H9 (cell line): ENCODE results near the gene PEX16. TPM values are rescaled to one million over a fixed set of nuclear protein-coding genes. Genes with fewer than 3 reads are reported as not detected.

Source experiments
- DNase-seq: peaks from one replicate; pipeline ENCODE4 v3.0.0-alpha.2; 2017
- H2AFZ ChIP-seq: one replicate; pipeline ENCODE4 v1.6.1; 2013; ENCODE audit warnings: mild to moderate bottlenecking, low read length, control low read depth, moderate library complexity
- H2AK5ac ChIP-seq: 2 replicates; pipeline ENCODE4 v1.6.1; 2013; ENCODE audit warnings: low read length, control low read depth, mixed read lengths; ENCODE audit not compliant: insufficient read length
- H2BK120ac ChIP-seq: one replicate; pipeline ENCODE4 v1.6.1; 2013; ENCODE audit warnings: low read depth, mild to moderate bottlenecking, low read length, control low read depth, inconsistent platforms; ENCODE audit not compliant: poor library complexity, severe bottlenecking
- H2BK12ac ChIP-seq: 2 replicates; pipeline ENCODE4 v1.6.1; 2013; ENCODE audit warnings: low read length, control low read depth, mixed read lengths, low read depth; ENCODE audit not compliant: insufficient read length
- H2BK15ac ChIP-seq: 2 replicates; pipeline ENCODE4 v1.6.1; 2013; ENCODE audit warnings: low read depth, low read length, control low read depth
- H2BK20ac ChIP-seq: one replicate; pipeline ENCODE4 v1.6.1; 2013; ENCODE audit warnings: low read depth, mild to moderate bottlenecking, low read length, control low read depth, inconsistent platforms; ENCODE audit not compliant: poor library complexity, severe bottlenecking
- H2BK5ac ChIP-seq: 2 replicates; pipeline ENCODE4 v1.6.1; 2013; ENCODE audit warnings: low read length, control low read depth, mixed read lengths; ENCODE audit not compliant: insufficient read length
- H3K14ac ChIP-seq: 2 replicates; pipeline ENCODE4 v1.6.1; 2013; ENCODE audit warnings: low read length, control low read depth; ENCODE audit not compliant: insufficient read depth
- H3K18ac ChIP-seq: 2 replicates; pipeline ENCODE4 v1.6.1; 2013; ENCODE audit warnings: low read depth, mild to moderate bottlenecking, mixed read lengths, low read length, control low read depth; ENCODE audit not compliant: insufficient read length
- H3K23ac ChIP-seq: 2 replicates; pipeline ENCODE4 v1.6.1; 2013; ENCODE audit warnings: low read length, control low read depth, mixed read lengths, low read depth; ENCODE audit not compliant: insufficient read length
- H3K23me2 ChIP-seq: 2 replicates; pipeline ENCODE4 v1.6.1; 2013; ENCODE audit warnings: low read depth, mild to moderate bottlenecking, mixed read lengths, low read length, control low read depth; ENCODE audit not compliant: insufficient read length, poor library complexity, severe bottlenecking
- H3K27ac ChIP-seq: 2 replicates; pipeline ENCODE4 v1.5.1; 2013; ENCODE audit warnings: low read length, control low read depth, mixed read lengths, low read depth; ENCODE audit not compliant: insufficient read length
- H3K27me3 ChIP-seq: 2 replicates; pipeline ENCODE4 v1.6.1; 2013; ENCODE audit warnings: low read length, control low read depth, inconsistent platforms; ENCODE audit not compliant: insufficient read depth
- H3K4ac ChIP-seq: 2 replicates; pipeline ENCODE4 v1.6.1; 2013; ENCODE audit warnings: low read depth, mild to moderate bottlenecking, control low read depth, inconsistent platforms, low read length, moderate library complexity
- H3K4me1 ChIP-seq: 2 replicates; pipeline ENCODE4 v1.6.1; 2013; ENCODE audit warnings: low read length, control low read depth, inconsistent platforms; ENCODE audit not compliant: insufficient read depth
- H3K4me2 ChIP-seq: 2 replicates; pipeline ENCODE4 v1.6.1; 2013; ENCODE audit warnings: low read length, control low read depth, mixed read lengths; ENCODE audit not compliant: insufficient read length, insufficient read depth
- H3K56ac ChIP-seq: 2 replicates; pipeline ENCODE4 v1.6.1; 2013; ENCODE audit warnings: low read depth, mild to moderate bottlenecking, mixed read lengths, low read length, control low read depth; ENCODE audit not compliant: insufficient read length
- H3K79me1 ChIP-seq: 2 replicates; pipeline ENCODE4 v1.6.1; 2013; ENCODE audit warnings: low read depth, mild to moderate bottlenecking, moderate library complexity, low read length, control low read depth, inconsistent platforms; ENCODE audit not compliant: insufficient read depth, poor library complexity, severe bottlenecking
- H3K79me2 ChIP-seq: 2 replicates; pipeline ENCODE4 v1.6.1; 2013; ENCODE audit warnings: low read length, control low read depth, inconsistent platforms; ENCODE audit not compliant: insufficient read depth
- H3K9ac ChIP-seq: 2 replicates; pipeline ENCODE4 v1.6.1; 2013; ENCODE audit warnings: low read length, control low read depth, mixed read lengths; ENCODE audit not compliant: insufficient read length; ENCODE audit errors: extremely low read depth
- H3K9me3 ChIP-seq: one replicate; pipeline ENCODE4 v1.6.1; 2013; ENCODE audit warnings: low read depth, low read length, inconsistent platforms; ENCODE audit not compliant: control insufficient read depth
- H3T11ph ChIP-seq: one replicate; pipeline ENCODE4 v1.6.1; 2013; ENCODE audit warnings: mild to moderate bottlenecking, low read length, control low read depth, inconsistent platforms
- H4K20me1 ChIP-seq: one replicate; pipeline ENCODE4 v1.6.1; 2013; ENCODE audit not compliant: control insufficient read depth, insufficient read length, insufficient read depth
- H4K5ac ChIP-seq: 2 replicates; pipeline ENCODE4 v1.6.1; 2013; ENCODE audit warnings: low read depth, mild to moderate bottlenecking, mixed read lengths, low read length, control low read depth; ENCODE audit not compliant: insufficient read length
- H4K8ac ChIP-seq: replicated peaks from 2 replicates; pipeline ENCODE4 v1.6.1; 2013; ENCODE audit warnings: low read length, control low read depth, mixed read lengths, low read depth; ENCODE audit not compliant: insufficient read length
- H4K91ac ChIP-seq: 2 replicates; pipeline ENCODE4 v1.6.1; 2013; ENCODE audit warnings: low read depth, mild to moderate bottlenecking, moderate library complexity, mixed read lengths, low read length, control low read depth; ENCODE audit not compliant: insufficient read length
- H3K27ac Mint-ChIP-seq, 3 experiments: 2 replicates in 2 of 3; 3 replicates in 1 of 3; pipeline ENCODE4 v1.8.0; 2020 to 2021; ENCODE audit warnings: mixed read lengths in 3 of 3, mild to moderate bottlenecking in 1 of 3, moderate library complexity in 1 of 3
- H3K27me3 Mint-ChIP-seq: 2 replicates; pipeline ENCODE4 v1.8.0; 2021; ENCODE audit warnings: low read depth, mild to moderate bottlenecking, moderate library complexity, mixed read lengths
- H3K36me3 Mint-ChIP-seq, 3 experiments: 2 replicates in 2 of 3; 3 replicates in 1 of 3; pipeline ENCODE4 v1.8.0; 2020 to 2021; ENCODE audit warnings: low read depth in 3 of 3, mixed read lengths in 3 of 3; ENCODE audit not compliant: insufficient read depth in 1 of 3
- H3K4me1 Mint-ChIP-seq, 2 experiments: 2 replicates each; pipeline ENCODE4 v1.8.0; 2020; ENCODE audit warnings: mixed read lengths in 2 of 2
- H3K4me3 Mint-ChIP-seq, 2 experiments: 2 replicates in 1 of 2; 3 replicates in 1 of 2; pipeline ENCODE4 v1.8.0; 2020 to 2021; ENCODE audit warnings: mild to moderate bottlenecking in 2 of 2, mixed read lengths in 2 of 2, moderate library complexity in 1 of 2
- H3K9me3 Mint-ChIP-seq, 2 experiments: 2 replicates in 1 of 2; 3 replicates in 1 of 2; pipeline ENCODE4 v1.8.0; 2020; ENCODE audit warnings: mild to moderate bottlenecking in 2 of 2, mixed read lengths in 2 of 2, moderate library complexity in 1 of 2
- WGBS: extraction: QIAGEN DNeasy Blood & Tissue Kit; methylation state at CpG from one replicate; pipeline ENCODE4 v1.1.7; 2013; ENCODE audit warnings: missing lambda C conversion rate, low lambda C conversion rate, mixed read lengths; ENCODE audit not compliant: insufficient read length; ENCODE audit errors: extremely low coverage; 5-methylcytosine and 5-hydroxymethylcytosine counted together
- total RNA-seq: library from RNA; stranded (reverse); gene quantifications from 2 replicates; pipeline ENCODE4 v1.2.1, GENCODE V29; 2021
- TF ChIP-seq, protein P1 (sequence below): fragments of 200-600 bp; sonication (generic); conservative IDR thresholded peaks from 3 replicates; pipeline ENCODE4 v1.8.0; 2021; ENCODE audit warnings: antibody characterized with exemption, mild to moderate bottlenecking

Gene PEX16
- total RNA-seq, 1 experiment from 2014 or later: 30.8 TPM

DNA sequence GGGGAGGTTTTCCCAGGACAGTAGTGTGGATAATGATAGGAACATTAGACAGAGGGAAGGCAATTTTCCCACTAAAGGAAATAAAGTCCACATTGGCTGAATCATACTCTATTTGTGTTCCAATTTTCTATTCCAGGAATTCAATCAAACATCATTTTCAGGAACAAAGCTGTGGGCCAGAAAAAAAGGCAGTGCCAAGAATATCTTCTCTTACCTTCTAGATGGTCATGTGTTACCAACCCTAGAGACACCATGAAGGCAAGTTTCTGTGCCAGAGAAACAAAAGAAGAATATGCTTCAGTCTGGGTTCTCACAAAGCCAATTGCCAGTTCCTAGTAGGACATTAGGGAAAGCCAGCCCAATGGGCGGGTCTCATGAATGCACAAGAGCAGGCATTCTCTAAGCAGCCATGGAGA lies 32.3 kb upstream of the PEX16 start:
- Histone ChIP-seq H2BK5ac (no peak overlapping the region), H4K91ac (no peak overlapping the region), H2BK120ac (no peak overlapping the region), H3K79me2 (no peaks in the 10 kb centered on the region), H3K4ac (no peak overlapping the region), H3K79me1 (no peaks in the 10 kb centered on the region), H2AFZ (no peak overlapping the region), H3K9ac (no peak overlapping the region), H3K9me3 (no peaks in the 10 kb centered on the region), H3K4me2 (no peak overlapping the region), H2AK5ac (no peak overlapping the region), H3K23ac (no peak overlapping the region), H3K27ac (no peak overlapping the region), H3K23me2 (no peaks in the 10 kb centered on the region), H3K14ac (no peak overlapping the region), H2BK20ac (no peak overlapping the region), H3K56ac (no peak overlapping the region), H2BK15ac (no peak overlapping the region), H3T11ph (no peak overlapping the region), H2BK12ac (no peak overlapping the region), H3K27me3 (no peaks in the 10 kb centered on the region), H4K20me1 (no peaks in the 10 kb centered on the region), H3K4me1 (no peaks in the 10 kb centered on the region), H4K5ac (no peak overlapping the region), H3K18ac (no peak overlapping the region), H4K8ac (no peak overlapping the region)
- DNase-seq: no peak
- Mint-ChIP-seq H3K9me3 (no peaks in the 10 kb centered on the region), H3K4me3 (no peak overlapping the region), H3K36me3 (peaks cover 9 to 56% (median 33%) of the 10 kb centered on the region in 3 experiments; a peak in 5 of 7 replicates), H3K4me1 (no peaks in the 10 kb centered on the region), H3K27me3 (no peaks in the 10 kb centered on the region), H3K27ac (no peak overlapping the region)
- WGBS: no CpG with 5 or more reads among the region's 1 CpG
- TF ChIP-seq, protein P1, sequence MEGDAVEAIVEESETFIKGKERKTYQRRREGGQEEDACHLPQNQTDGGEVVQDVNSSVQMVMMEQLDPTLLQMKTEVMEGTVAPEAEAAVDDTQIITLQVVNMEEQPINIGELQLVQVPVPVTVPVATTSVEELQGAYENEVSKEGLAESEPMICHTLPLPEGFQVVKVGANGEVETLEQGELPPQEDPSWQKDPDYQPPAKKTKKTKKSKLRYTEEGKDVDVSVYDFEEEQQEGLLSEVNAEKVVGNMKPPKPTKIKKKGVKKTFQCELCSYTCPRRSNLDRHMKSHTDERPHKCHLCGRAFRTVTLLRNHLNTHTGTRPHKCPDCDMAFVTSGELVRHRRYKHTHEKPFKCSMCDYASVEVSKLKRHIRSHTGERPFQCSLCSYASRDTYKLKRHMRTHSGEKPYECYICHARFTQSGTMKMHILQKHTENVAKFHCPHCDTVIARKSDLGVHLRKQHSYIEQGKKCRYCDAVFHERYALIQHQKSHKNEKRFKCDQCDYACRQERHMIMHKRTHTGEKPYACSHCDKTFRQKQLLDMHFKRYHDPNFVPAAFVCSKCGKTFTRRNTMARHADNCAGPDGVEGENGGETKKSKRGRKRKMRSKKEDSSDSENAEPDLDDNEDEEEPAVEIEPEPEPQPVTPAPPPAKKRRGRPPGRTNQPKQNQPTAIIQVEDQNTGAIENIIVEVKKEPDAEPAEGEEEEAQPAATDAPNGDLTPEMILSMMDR: no peak
